ENCODE results near the gene LAT. TPM values are rescaled to one million over a fixed set of nuclear protein-coding genes. Genes with fewer than 3 reads are reported as not detected.
A peak's percentile ranks its signal among the peaks of the same experiment; 100 is the strongest.

LAT gene
- total RNA-seq (2014; rRNA removed; shearing (Covaris generic)), result 17.5 and 17.7 TPM in 2 replicates
- 19.8 and 20.0 TPM in 2 replicates for total RNA-seq (2022)
- percentile 42 among the genes with signal in this experiment for Bru-seq, nascent RNA
- BruChase-seq, experiment 1, labeled RNA remaining after a 6-hour chase, result percentile 46 among the genes with signal in this experiment
- BruChase-seq, experiment 2, labeled RNA remaining after a 2-hour chase, result percentile 47 among the genes with signal in this experiment
- long read RNA-seq, transcript LAT-203 (12 exons, 1,616 nt), result major isoform, 15 of 38 reads
- long read RNA-seq, partial matches to known transcripts, result 3 of 38 reads
- long read RNA-seq, other reads (novel, unspliced or antisense), result 15 of 38 reads

- no TSS peak for BruUV-seq (replicated peaks)
- Histone ChIP-seq H3K36me3 (ENCODE audit: insufficient read depth, low read length) (peaks cover 27% of the 10 kb centered on the region), H4K20me1 (ENCODE audit: insufficient read depth, low read length) (no peaks in the 10 kb centered on the region), H3K9me3 (ENCODE audit: low read length) (peaks cover 10% of the 10 kb centered on the region), H3K79me2 (ENCODE audit: insufficient read depth, low read depth, low read length) (no peaks in the 10 kb centered on the region), H3K4me3 (ENCODE audit: low read depth, low read length, poor library complexity, severe bottlenecking) (peak within 1 kb of the TSS; percentile 68), H3K4me1 (ENCODE audit: insufficient read depth, low read length, poor library complexity, severe bottlenecking) (peaks cover 17% of the 10 kb centered on the region), H2AFZ (ENCODE audit: low read length) (peak within 1 kb of the TSS; percentile 56; the same call in 1 of the 2 replicates), H3K9me2 (ENCODE audit: insufficient read depth, low read length) (no peaks in the 10 kb centered on the region), H3K27ac (ENCODE audit: low read depth, low read length, poor library complexity, severe bottlenecking) (peak within 1 kb of the TSS; percentile 51), H3K4me2 (ENCODE audit: low read length) (peak within 1 kb of the TSS; percentile 81)
- peak; percentile 79 for DNase-seq (ENCODE audit: low spot score)
- intact Hi-C loops (cut with micrococcal nuclease; ENCODE audit: unreplicated experiment), result no loop called here
- POLR2A ChIA-PET, result interaction anchor here (0.6 to 1.4 kb wide), 4 partner anchors 11 to 1080 kb away, joined by 3 to 6 read pairs (median 4); no protein-coding TSS in a partner anchor
- CTCF ChIA-PET (ENCODE audit: unreplicated experiment), result interaction anchor here (0.6 to 1.1 kb wide), 4 partner anchors 9 to 670 kb away, joined by 3 to 4 read pairs (median 4); partner anchors contain the start of gene SPNS1
- TF ChIP-seq EZH2phosphoT487 (IDR thresholded peaks at IDR 0.05; ENCODE audit: borderline replicate concordance, low read depth, low read length) (no peak), CTCF (conservative IDR thresholded peaks at IDR 0.05; ENCODE audit: low read length) (no peak)
Measured at GRCh38 chr16:28984619-28985135, at the start of gene LAT. LAT (plus strand) TSS chr16:28985052; CDS start chr16:28985418, 366 bp downstream.

GRCh38 chr16:28935346-28935745 lies 49.5 kb upstream of the LAT start:
- H2AFZ ChIP-seq (ENCODE audit: low read length), result no peak overlapping the region
- intact Hi-C loops (cut with micrococcal nuclease; ENCODE audit: unreplicated experiment), result no loop called here
- peak overlapping the region; percentile 6 for H3K27ac ChIP-seq (ENCODE audit: low read depth, low read length, poor library complexity, severe bottlenecking)
- no peak overlapping the region for H3K4me3 ChIP-seq (ENCODE audit: low read depth, low read length, poor library complexity, severe bottlenecking)
- H4K20me1 ChIP-seq (ENCODE audit: insufficient read depth, low read length), result no peaks in the 10 kb centered on the region
- H3K9me3 ChIP-seq (ENCODE audit: low read length), result no peaks in the 10 kb centered on the region
- peaks cover 52% of the 10 kb centered on the region for H3K4me1 ChIP-seq (ENCODE audit: insufficient read depth, low read length, poor library complexity, severe bottlenecking)
- H3K4me2 ChIP-seq (ENCODE audit: low read length), result no peak overlapping the region
- H3K9me2 ChIP-seq (ENCODE audit: insufficient read depth, low read length), result no peaks in the 10 kb centered on the region
- ChIA-PET CTCF (ENCODE audit: unreplicated experiment) (interaction anchor here (1.5 kb wide), 1 partner anchor 11 kb away, joined by 8 read pairs; no protein-coding TSS in a partner anchor), POLR2A (no interaction called here)
- H3K79me2 ChIP-seq (ENCODE audit: insufficient read depth, low read depth, low read length), result peaks cover 23% of the 10 kb centered on the region; the same call in 1 of the 2 replicates
- TF ChIP-seq CTCF (conservative IDR thresholded peaks at IDR 0.05; ENCODE audit: low read length) (no peak), EZH2phosphoT487 (IDR thresholded peaks at IDR 0.05; ENCODE audit: borderline replicate concordance, low read depth, low read length) (no peak)
- no peak for DNase-seq (ENCODE audit: low spot score)
- no TSS peak for BruUV-seq (replicated peaks)
- peaks cover 63% of the 10 kb centered on the region for H3K36me3 ChIP-seq (ENCODE audit: insufficient read depth, low read length)

All from OCI-LY7 (cell line).